Measurements from ENCODE around the gene PUS1. TPM values are rescaled to one million over a fixed set of nuclear protein-coding genes. Genes with fewer than 3 reads are reported as not detected.

PUS1 gene
- total and polyA plus RNA-seq, 2 of the 4 experiments (the other 2 are of a cell fraction), result 14.0 to 36.7 TPM

- no peak overlapping the region for H3K4ac ChIP-seq (ENCODE audit: low read depth, low read length)
- H2AK9ac ChIP-seq (replicated peaks; ENCODE audit: low read depth, low read length, poor library complexity), result no peak overlapping the region
- in situ Hi-C loops (cut with MboI; ENCODE audit: low sequenced_read_pairs) (no loop called here), intact Hi-C loops (cut with micrococcal nuclease) (no loop called here), dilution Hi-C loops (cut with HindIII; ENCODE audit: low sequenced_read_pairs, unreplicated experiment) (no loop called here)
- no peak overlapping the region for H4K8ac ChIP-seq (ENCODE audit: low read depth in 2 of 2, low read length in 2 of 2)
- H3K4me3 ChIP-seq (ENCODE audit: insufficient read depth, low read depth, low read length), result no peak overlapping the region
- H2BK20ac ChIP-seq (ENCODE audit: low read depth, low read length), result no peak overlapping the region
- no peak overlapping the region for H3K27ac ChIP-seq (ENCODE audit: insufficient read depth, low read length)
- no peak overlapping the region for H3K56ac ChIP-seq (ENCODE audit: extremely low read depth, insufficient read depth, low read length)
- H3K36me3 ChIP-seq (ENCODE audit: control insufficient read depth, insufficient read depth, low read length), result peaks cover 27% of the 10 kb centered on the region
- no peak overlapping the region for H2AFZ ChIP-seq (replicated peaks; ENCODE audit: low read length, poor library complexity)
- H3K9ac ChIP-seq (ENCODE audit: low read depth, low read length), result no peak overlapping the region
- no TSS peak for BruUV-seq (replicated peaks)
- H3K9me1 ChIP-seq (ENCODE audit: insufficient read depth, low read length), result peaks cover 5% of the 10 kb centered on the region; the same call in 1 of the 2 replicates
- H3K4me2 ChIP-seq (ENCODE audit: low read depth, low read length), result no peak overlapping the region
- peaks cover 49% of the 10 kb centered on the region for H4K20me1 ChIP-seq (ENCODE audit: insufficient read depth, low read length)
- no peak overlapping the region for H2BK5ac ChIP-seq (ENCODE audit: low read depth, low read length, poor library complexity, severe bottlenecking)
- H3K79me1 ChIP-seq (ENCODE audit: low read depth in 1 of 2, low read length in 2 of 2), result peaks cover 12 to 58% of the 10 kb centered on the region in 2 experiments
- no peaks in the 10 kb centered on the region for H3K27me3 ChIP-seq (ENCODE audit: control insufficient read depth, insufficient read depth, low read length)
- no peak overlapping the region for H4K91ac ChIP-seq (ENCODE audit: insufficient read depth, low read depth, low read length)
- no CpG with 5 or more reads among the region's 5 CpGs for WGBS, 2 experiments (ENCODE audit: extremely low coverage in 2 of 2, insufficient read length in 1 of 2)
- no peak for ATAC-seq (ENCODE audit: low read depth)
- no peak overlapping the region for H2BK120ac ChIP-seq (ENCODE audit: low read depth, low read length)
- no peak for DNase-seq
- no peak for TF ChIP-seq FOS (IDR thresholded peaks at IDR 0.05; ENCODE audit: low read depth, low read length)
- TF ChIP-seq USF2 (IDR thresholded peaks at IDR 0.05; ENCODE audit: low read depth, low read length), result no peak
- no peak for TF ChIP-seq CEBPB (IDR thresholded peaks at IDR 0.05; ENCODE audit: low read depth, low read length)
- no peak for TF ChIP-seq ELK1 (IDR thresholded peaks at IDR 0.05; ENCODE audit: borderline replicate concordance, low read depth, low read length)
- TF ChIP-seq POLR2A (IDR thresholded peaks at IDR 0.05; ENCODE audit: low read depth, low read length), result no peak
- no peak for TF ChIP-seq MAZ (IDR thresholded peaks at IDR 0.05; ENCODE audit: borderline replicate concordance, low read depth, low read length)
- no peak for TF ChIP-seq MAFK (IDR thresholded peaks at IDR 0.05; ENCODE audit: low read depth, low read length)
- TF ChIP-seq BHLHE40 (IDR thresholded peaks at IDR 0.05; ENCODE audit: low read depth, low read length), result no peak
- no peak for TF ChIP-seq NFE2L2 (IDR thresholded peaks at IDR 0.05; ENCODE audit: low read depth, low read length)
- TF ChIP-seq RAD21 (IDR thresholded peaks at IDR 0.05; ENCODE audit: low read length), result no peak
- no peak for TF ChIP-seq RCOR1 (IDR thresholded peaks at IDR 0.05; ENCODE audit: insufficient replicate concordance, low read length)
- TF ChIP-seq CTCF (conservative IDR thresholded peaks at IDR 0.05; ENCODE audit: low read depth, low read length), result no peak
- TF ChIP-seq RFX5 (IDR thresholded peaks at IDR 0.05; ENCODE audit: low read depth, low read length), result no peak
- TF ChIP-seq MXI1 (IDR thresholded peaks at IDR 0.05; ENCODE audit: borderline replicate concordance, low read depth, low read length), result no peak
- no peak for TF ChIP-seq SMC3 (IDR thresholded peaks at IDR 0.05; ENCODE audit: low read depth, low read length)
- TF ChIP-seq CHD1 (IDR thresholded peaks at IDR 0.05; ENCODE audit: low read depth, low read length), result no peak
- no peak overlapping the region for H3K14ac ChIP-seq (replicated peaks; ENCODE audit: low read depth, low read length)
- H4K5ac ChIP-seq (ENCODE audit: low read depth, low read length), result no peak overlapping the region
- POLR2A ChIA-PET (ENCODE audit: unreplicated experiment), result no interaction called here
- no peak overlapping the region for H3K23ac ChIP-seq (ENCODE audit: low read depth, low read length)
- no peak overlapping the region for H2BK15ac ChIP-seq (ENCODE audit: low read depth, low read length)
- H3K4me1 ChIP-seq (ENCODE audit: control insufficient read depth, insufficient read depth, low read length), result no peaks in the 10 kb centered on the region
- H3K18ac ChIP-seq (ENCODE audit: low read depth, low read length), result no peak overlapping the region
- CTCF ChIA-PET, result no interaction called here
- H3K9me3 ChIP-seq (ENCODE audit: control insufficient read depth, insufficient read depth, low read length), result no peaks in the 10 kb centered on the region
- no peak overlapping the region for H2AK5ac ChIP-seq (ENCODE audit: low read depth, low read length)
Observed at GRCh38 chr12:131904346-131904745, 24.7 kb upstream of the PUS1 start.

All from IMR-90 (cell line).